Left lung (tissue), 10 donors: ENCODE data around the gene ENPP6. TPM values are rescaled to one million over a fixed set of nuclear protein-coding genes. Genes with fewer than 3 reads are reported as not detected.

Experiments
- ATAC-seq: fragments of 200-7000 bp; cut with Tn5 transposase; one replicate; pipeline ENCODE4 v1.9.1; 2020; ENCODE audit warnings: moderate library complexity
- DNase-seq, 4 donors: peaks; one replicate each; pipeline ENCODE4 v3.0.0-alpha.2; 2013 to 2020
- H3K27ac ChIP-seq, 2 donors: fragments of 200-600 bp; sonication (generic) in 1 of 2; one replicate each; pipeline versions ENCODE4 v1.5.0 to v1.8.0; 2020 to 2021
- H3K27me3 ChIP-seq, 2 donors: fragments of 200-600 bp; sonication (generic) in 1 of 2; one replicate each; pipeline versions ENCODE4 v1.5.0 to v1.8.0; 2020 to 2021
- H3K36me3 ChIP-seq, 2 donors: fragments of 200-600 bp; sonication (generic) in 1 of 2; one replicate each; pipeline versions ENCODE4 v1.5.0 to v1.8.0; 2020 to 2021
- H3K4me1 ChIP-seq, 2 donors: fragments of 200-600 bp; one replicate each; pipeline ENCODE4 v1.8.0; 2021
- H3K4me3 ChIP-seq, 2 donors: fragments of 200-600 bp; sonication (generic) in 1 of 2; one replicate each; pipeline versions ENCODE4 v1.5.0 to v1.8.0; 2020 to 2021; ENCODE audit warnings: mild to moderate bottlenecking in 1 of 2
- H3K9me3 ChIP-seq, 2 donors: fragments of 200-600 bp; sonication (generic) in 1 of 2; one replicate each; pipeline versions ENCODE4 v1.5.0 to v1.8.0; 2020 to 2021
- CTCF ChIP-seq, 2 donors: fragments of 200-600 bp; sonication (generic) in 1 of 2; IDR thresholded peaks; one replicate each; pipeline versions ENCODE4 v1.5.0 to v1.8.0; 2021; ENCODE audit warnings: antibody characterized with exemption in 2 of 2
- intact Hi-C, 2 donors: fragments of 100-400 bp; cut with DNase I; formaldehyde crosslinking; loops; one replicate each; pipeline versions ENCODE4 v1.11.2 to v1.14.2; 2022
- polyA plus RNA-seq, 6 donors: library from polyadenylated mRNA; unstranded; fragments of 120-200 nt; gene quantifications; one replicate each; pipeline ENCODE4 v1.2.1, GENCODE V29; 2013; ENCODE audit not compliant: insufficient read length in 6 of 6
- total RNA-seq, 2 donors: library from RNA; stranded (reverse); fragmentation: NEBNext Ultra II Directional; extraction: Animal tissue kit (Norgen Biotek cat#: 25700); gene quantifications; one replicate each; pipeline ENCODE4 v1.2.1, GENCODE V29; 2021
- donor health status: DM: no; HTN: yes; CAD: no.
- donor health status: DM: no; HTN: no; CAD: no.

Gene ENPP6
- total and polyA plus RNA-seq, 8 donors = 0.14 to 0.67 (median 0.31) TPM

- Histone ChIP-seq H3K36me3 (no peaks in the 10 kb centered on the region), H3K4me3 (no peak overlapping the region), H3K4me1 (no peaks in the 10 kb centered on the region), H3K9me3 (no peaks in the 10 kb centered on the region), H3K27ac (no peak overlapping the region), H3K27me3 (no peaks in the 10 kb centered on the region)
- no peak for TF ChIP-seq CTCF (IDR thresholded peaks at IDR 0.05)
- ATAC-seq (no peak), DNase-seq (no peak)
- intact Hi-C loops = no loop called here
Observed at GRCh38 chr4:184198190-184198589, 19.5 kb downstream of the ENPP6 start.

DNA sequence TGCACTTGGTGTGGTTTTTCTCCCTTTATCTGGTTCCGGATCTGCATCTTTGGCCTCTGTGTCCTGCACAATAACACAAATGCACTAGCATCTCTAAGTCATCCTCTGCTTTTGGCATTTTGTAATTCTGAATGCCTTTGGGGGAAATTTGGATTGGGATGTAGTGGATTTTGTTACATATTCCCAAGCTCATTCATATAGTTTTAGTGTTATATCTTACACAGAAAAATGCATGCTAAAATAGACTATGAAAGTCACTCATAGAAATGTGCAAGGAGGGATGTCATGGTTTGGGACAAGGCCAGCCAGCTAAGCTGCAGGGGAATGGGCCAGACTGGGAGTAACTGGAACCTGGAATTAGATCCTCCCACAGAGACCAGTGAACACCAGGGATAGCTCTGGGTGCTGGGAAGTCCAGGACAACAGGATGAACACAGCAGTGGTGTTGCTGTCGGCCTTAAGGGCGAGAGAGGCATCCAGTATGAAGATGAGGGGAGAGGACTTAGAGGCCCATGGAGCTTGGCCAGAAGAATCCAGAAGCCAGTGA, 20.1 kb downstream of the ENPP6 start:
- DNase-seq = no peak
- Histone ChIP-seq H3K36me3 (no peaks in the 10 kb centered on the region), H3K27ac (no peak overlapping the region), H3K4me1 (no peaks in the 10 kb centered on the region), H3K27me3 (no peaks in the 10 kb centered on the region), H3K9me3 (no peaks in the 10 kb centered on the region), H3K4me3 (no peak overlapping the region)
- intact Hi-C loops = no loop called here
- no peak for TF ChIP-seq CTCF (IDR thresholded peaks at IDR 0.05)
- ATAC-seq = no peak

DNA sequence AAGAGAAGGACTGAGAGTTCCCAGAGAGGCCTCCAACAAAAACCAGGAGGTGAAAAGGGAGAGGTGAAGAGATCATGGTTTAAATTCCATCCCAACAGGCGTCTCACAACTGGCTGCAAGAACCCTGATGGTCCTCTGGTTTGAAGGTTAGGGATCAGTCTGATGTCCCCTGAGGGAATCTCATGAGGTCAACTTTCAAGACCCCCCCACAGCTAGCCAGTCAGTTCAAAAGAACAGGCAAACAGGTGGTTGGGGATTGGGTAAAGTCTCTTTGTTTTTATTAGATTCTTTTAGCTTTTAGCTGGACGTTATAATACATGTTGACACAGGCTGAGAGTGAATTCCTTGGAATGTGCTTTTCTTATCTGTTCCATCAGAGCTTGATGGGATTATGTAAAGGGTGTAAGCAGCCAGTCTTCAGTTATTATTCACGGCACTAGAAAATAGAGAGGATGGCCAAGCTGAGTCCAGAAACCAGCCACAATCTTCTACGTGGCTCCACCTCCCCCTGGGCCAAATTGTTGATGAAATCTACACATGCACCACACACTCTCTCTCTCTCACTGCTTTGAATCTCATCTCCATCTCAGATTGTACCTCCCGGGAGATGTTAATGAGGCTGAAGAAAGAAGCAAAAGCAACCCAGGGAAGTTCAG, 20.8 kb downstream of the ENPP6 start:
- Histone ChIP-seq H3K27ac (no peak overlapping the region), H3K4me3 (no peak overlapping the region), H3K9me3 (no peaks in the 10 kb centered on the region), H3K36me3 (no peaks in the 10 kb centered on the region), H3K4me1 (no peaks in the 10 kb centered on the region), H3K27me3 (no peaks in the 10 kb centered on the region)
- TF ChIP-seq CTCF (IDR thresholded peaks at IDR 0.05) = no peak
- intact Hi-C loops = no loop called here
- DNase-seq (no peak), ATAC-seq (peak; percentile 56)

GRCh38 chr4:184193556-184194525, 23.8 kb downstream of the ENPP6 start:
- Histone ChIP-seq H3K27me3 (no peaks in the 10 kb centered on the region), H3K9me3 (no peaks in the 10 kb centered on the region), H3K36me3 (no peaks in the 10 kb centered on the region), H3K27ac (no peak overlapping the region), H3K4me1 (no peaks in the 10 kb centered on the region), H3K4me3 (no peak overlapping the region)
- no peak for TF ChIP-seq CTCF (IDR thresholded peaks at IDR 0.05)
- ATAC-seq (no peak), DNase-seq (no peak)
- intact Hi-C loops = no loop called here

GRCh38 chr4:184192933-184193332, 24.7 kb downstream of the ENPP6 start:
- Histone ChIP-seq H3K4me3 (no peak overlapping the region), H3K9me3 (no peaks in the 10 kb centered on the region), H3K27me3 (no peaks in the 10 kb centered on the region), H3K27ac (no peak overlapping the region), H3K36me3 (no peaks in the 10 kb centered on the region), H3K4me1 (no peaks in the 10 kb centered on the region)
- ATAC-seq (no peak), DNase-seq (no peak)
- no peak for TF ChIP-seq CTCF (IDR thresholded peaks at IDR 0.05)
- intact Hi-C loops = no loop called here
